Ascending aorta (tissue), 2 donors: Measurements from ENCODE around the gene DUSP2. TPM values are rescaled to one million over a fixed set of nuclear protein-coding genes. Genes with fewer than 3 reads are reported as not detected.

Experiments
- DNase-seq, 2 donors: peaks; one replicate each; pipeline ENCODE4 v3.0.0-alpha.2; 2019; ENCODE audit warnings: low spot score in 2 of 2
- H3K27ac ChIP-seq, 2 donors: fragments of 200-600 bp; sonication (generic); one replicate each; pipeline ENCODE4 v1.5.1; 2016 to 2017; ENCODE audit warnings: mild to moderate bottlenecking in 1 of 2
- H3K27me3 ChIP-seq: fragments of 200-600 bp; sonication (generic); one replicate; pipeline ENCODE4 v1.5.1; 2017
- H3K36me3 ChIP-seq, 2 donors: fragments of 200-600 bp; sonication (generic); one replicate each; pipeline ENCODE4 v1.5.1; 2016
- H3K4me1 ChIP-seq, 2 donors: fragments of 200-600 bp; sonication (generic); one replicate each; pipeline ENCODE4 v1.5.1; 2016 to 2017; ENCODE audit warnings: mild to moderate bottlenecking in 1 of 2
- H3K4me3 ChIP-seq, 2 donors: fragments of 200-600 bp; sonication (generic); one replicate each; pipeline ENCODE4 v1.5.1; 2016 to 2017; ENCODE audit warnings: mild to moderate bottlenecking in 1 of 2
- H3K9me3 ChIP-seq, 2 donors: fragments of 200-600 bp; sonication (generic); one replicate each; pipeline ENCODE4 v1.5.1; 2016
- intact Hi-C: fragments of 100-400 bp; cut with DNase I; formaldehyde crosslinking; loops from one replicate; pipeline ENCODE4 v1.15.1; 2023
- total RNA-seq: library from RNA; depleted of rRNA; stranded (reverse); fragments of >200 nt; gene quantifications from one replicate; pipeline ENCODE4 v1.1.0, GENCODE V29; 2016
- TF ChIP-seq, protein P1 (sequence below), 3 experiments: fragments of 200-600 bp in 2 of 3; fragments of 450-650 bp in 1 of 3; sonication (generic) in 2 of 3; IDR thresholded peaks; one replicate each; pipeline ENCODE4 v1.5.1; 2016 to 2019; ENCODE audit warnings: antibody characterized with exemption in 3 of 3, mild to moderate bottlenecking in 1 of 3, moderate library complexity in 1 of 3

The DUSP2 gene
- total RNA-seq, 1 donor from 2014 or later = 7.2 TPM

DNA sequence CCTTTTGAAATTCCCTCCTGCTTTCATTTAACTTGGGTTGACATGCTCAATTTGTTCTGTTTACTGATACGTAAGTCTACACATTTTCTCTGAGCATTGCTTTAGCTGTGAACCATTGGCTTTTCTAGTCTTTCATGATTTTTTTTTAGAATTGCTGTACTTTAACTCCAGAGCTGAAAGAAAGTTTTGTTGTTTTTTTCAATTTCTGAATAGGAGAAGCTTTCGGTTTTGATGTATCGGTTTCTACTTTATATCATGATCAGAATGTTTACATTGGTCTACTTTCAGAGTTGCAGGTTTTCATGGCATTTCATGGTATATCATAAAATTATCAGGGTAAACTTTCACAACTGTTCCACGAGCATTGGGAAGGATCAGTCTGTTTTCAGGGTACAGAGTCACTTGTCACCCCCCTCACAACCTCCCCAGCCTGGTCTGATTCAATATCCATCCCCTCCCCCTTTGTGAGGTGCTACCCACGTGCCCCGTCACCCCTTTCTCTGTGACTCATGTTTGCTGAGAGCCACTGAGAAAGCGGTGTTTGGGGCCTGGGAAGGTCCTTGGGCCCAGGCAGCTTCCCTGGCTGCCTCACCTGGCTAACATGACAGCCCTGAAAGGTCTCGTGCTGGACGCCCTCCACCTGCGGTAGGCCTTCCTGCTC, 14.0 kb downstream of the DUSP2 start:
- no peak for DNase-seq

DNA sequence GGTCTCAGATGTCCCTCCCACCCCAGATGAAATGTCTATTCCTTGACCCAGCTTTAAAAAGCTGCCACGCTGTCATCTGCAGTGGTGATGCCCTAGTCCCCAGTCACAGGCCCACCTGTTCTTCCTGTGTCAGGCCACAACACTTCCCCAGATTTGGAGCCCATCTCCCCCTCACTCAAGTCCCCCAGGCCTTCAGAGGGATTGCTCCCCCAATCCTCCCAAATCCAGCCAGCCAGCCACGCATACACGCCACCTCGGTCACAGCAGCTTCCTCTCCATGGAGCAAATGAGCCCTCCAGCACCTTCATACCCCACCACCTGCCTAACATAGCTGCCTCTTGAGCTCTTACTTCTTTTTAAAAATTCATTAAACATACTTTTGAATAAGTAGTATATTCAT, 14.8 kb downstream of the DUSP2 start:
- Histone ChIP-seq H3K4me1 (no peaks in the 10 kb centered on the region), H3K27ac (no peak overlapping the region), H3K27me3 (no peaks in the 10 kb centered on the region), H3K9me3 (no peaks in the 10 kb centered on the region), H3K4me3 (no peak overlapping the region), H3K36me3 (no peaks in the 10 kb centered on the region)
- DNase-seq = no peak
- TF ChIP-seq, protein P1, sequence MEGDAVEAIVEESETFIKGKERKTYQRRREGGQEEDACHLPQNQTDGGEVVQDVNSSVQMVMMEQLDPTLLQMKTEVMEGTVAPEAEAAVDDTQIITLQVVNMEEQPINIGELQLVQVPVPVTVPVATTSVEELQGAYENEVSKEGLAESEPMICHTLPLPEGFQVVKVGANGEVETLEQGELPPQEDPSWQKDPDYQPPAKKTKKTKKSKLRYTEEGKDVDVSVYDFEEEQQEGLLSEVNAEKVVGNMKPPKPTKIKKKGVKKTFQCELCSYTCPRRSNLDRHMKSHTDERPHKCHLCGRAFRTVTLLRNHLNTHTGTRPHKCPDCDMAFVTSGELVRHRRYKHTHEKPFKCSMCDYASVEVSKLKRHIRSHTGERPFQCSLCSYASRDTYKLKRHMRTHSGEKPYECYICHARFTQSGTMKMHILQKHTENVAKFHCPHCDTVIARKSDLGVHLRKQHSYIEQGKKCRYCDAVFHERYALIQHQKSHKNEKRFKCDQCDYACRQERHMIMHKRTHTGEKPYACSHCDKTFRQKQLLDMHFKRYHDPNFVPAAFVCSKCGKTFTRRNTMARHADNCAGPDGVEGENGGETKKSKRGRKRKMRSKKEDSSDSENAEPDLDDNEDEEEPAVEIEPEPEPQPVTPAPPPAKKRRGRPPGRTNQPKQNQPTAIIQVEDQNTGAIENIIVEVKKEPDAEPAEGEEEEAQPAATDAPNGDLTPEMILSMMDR (IDR thresholded peaks at IDR 0.05) = no peak
- intact Hi-C loops = no loop called here

More for the DNA sequence above, 14.0 kb downstream of the DUSP2 start:
- H3K9me3 ChIP-seq = no peaks in the 10 kb centered on the region
- no peak overlapping the region for H3K27ac ChIP-seq
- no peak overlapping the region for H3K4me3 ChIP-seq
- no peaks in the 10 kb centered on the region for H3K36me3 ChIP-seq
- no peaks in the 10 kb centered on the region for H3K4me1 ChIP-seq
- TF ChIP-seq, protein P1 (IDR thresholded peaks at IDR 0.05) = no peak
- intact Hi-C loops = no loop called here
- H3K27me3 ChIP-seq = no peaks in the 10 kb centered on the region

DNA sequence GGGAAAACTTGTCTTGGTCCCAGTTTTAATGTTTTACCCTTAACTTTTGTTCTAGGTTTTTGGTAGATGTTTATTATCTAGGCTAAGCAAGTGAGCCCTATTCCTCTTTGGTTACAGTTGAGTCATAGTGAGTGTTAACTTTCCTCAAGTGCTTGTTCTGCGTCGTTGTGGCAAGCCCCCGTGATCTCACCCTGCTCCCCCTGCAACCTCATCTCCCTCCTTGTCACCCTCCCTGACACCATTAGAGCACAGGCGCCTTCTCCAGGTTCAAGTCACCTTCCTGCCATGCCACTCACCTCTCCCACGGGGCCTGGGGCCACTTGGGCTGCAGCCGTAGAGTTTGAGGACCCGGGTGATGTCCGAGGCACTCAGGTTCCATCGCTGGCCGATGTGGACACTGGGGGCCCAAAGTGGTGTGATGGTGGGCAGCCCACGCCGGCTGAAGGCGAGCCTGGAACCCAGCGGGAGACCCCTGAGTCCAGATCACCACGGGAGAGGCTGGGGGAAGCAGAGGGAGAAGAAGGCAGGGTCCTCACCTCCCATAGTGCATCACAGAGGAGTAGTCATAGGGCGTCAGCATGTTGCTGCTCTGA, 15.6 kb downstream of the DUSP2 start:
- TF ChIP-seq, protein P1 (IDR thresholded peaks at IDR 0.05) = no peak
- Histone ChIP-seq H3K9me3 (no peaks in the 10 kb centered on the region), H3K36me3 (no peaks in the 10 kb centered on the region), H3K4me3 (no peak overlapping the region), H3K27ac (no peak overlapping the region), H3K27me3 (no peaks in the 10 kb centered on the region), H3K4me1 (no peaks in the 10 kb centered on the region)
- intact Hi-C loops = no loop called here
- DNase-seq = no peak

DNA sequence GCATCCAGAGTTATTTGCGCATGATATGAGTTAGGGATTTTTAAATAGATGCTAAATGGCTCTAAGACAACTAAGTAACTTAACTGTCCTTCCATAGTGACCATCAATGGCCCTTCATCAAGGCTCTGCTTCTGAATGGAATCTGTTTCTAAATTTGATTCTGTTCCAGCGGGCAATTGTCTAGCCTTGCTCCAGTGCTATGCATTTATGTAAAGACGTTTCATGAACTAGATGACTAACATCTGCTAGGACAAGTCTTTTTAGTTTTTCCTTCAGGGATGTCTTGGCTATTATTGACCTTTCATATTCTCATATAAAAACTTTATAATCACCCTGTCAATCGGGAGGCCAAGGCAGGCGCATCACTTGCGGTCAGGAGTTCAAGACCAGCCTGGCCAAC, 16.8 kb downstream of the DUSP2 start:
- no peak for DNase-seq
- H3K4me1 ChIP-seq = no peaks in the 10 kb centered on the region
- intact Hi-C loops = no loop called here
- no peaks in the 10 kb centered on the region for H3K36me3 ChIP-seq
- H3K27ac ChIP-seq = no peak overlapping the region
- no peaks in the 10 kb centered on the region for H3K9me3 ChIP-seq
- TF ChIP-seq, protein P1 (IDR thresholded peaks at IDR 0.05) = no peak
- no peak overlapping the region for H3K4me3 ChIP-seq
- H3K27me3 ChIP-seq = no peaks in the 10 kb centered on the region

DNA sequence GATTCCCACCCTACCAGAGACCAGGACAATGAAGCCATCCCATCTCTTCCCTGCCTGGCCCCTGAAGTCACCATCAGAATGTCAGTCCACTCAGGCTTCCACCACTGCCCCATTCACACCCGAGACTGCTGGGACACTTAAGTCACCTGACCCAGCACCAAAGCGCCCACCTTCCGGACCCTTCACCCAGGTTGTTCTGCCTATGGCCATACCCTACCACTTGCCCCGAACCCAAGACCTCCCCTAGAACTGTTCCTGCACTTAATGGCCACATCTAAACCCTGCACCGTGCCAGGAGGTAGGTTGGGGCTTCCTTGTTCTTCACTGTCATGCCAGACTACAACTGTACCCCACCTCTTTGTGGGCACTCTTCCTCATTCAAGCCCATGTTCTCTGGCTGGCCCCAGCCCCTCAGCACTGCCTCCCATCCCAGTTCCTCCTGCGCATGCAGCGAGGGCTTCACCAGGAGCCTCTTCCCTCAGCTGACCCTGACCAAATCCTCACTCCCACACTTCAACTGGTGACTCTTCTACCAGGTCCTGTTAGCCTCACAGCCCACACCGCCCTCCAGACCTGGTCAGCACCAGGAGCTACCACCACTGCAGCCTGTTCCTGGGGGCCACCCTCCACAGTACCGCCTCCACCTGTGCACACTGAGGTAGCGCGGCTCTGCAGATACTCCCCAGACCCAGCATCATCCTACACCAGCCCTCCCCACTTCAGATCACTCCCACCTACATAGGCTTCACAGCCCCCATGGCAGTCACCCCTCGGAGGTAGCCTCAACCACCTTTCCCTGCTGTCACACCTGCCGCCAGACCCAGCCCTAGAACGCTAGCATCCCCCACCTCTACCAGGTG, 20.6 kb downstream of the DUSP2 start:
- no peaks in the 10 kb centered on the region for H3K9me3 ChIP-seq
- H3K4me3 ChIP-seq = no peak overlapping the region
- intact Hi-C loops = no loop called here
- no peaks in the 10 kb centered on the region for H3K4me1 ChIP-seq
- H3K27ac ChIP-seq = no peak overlapping the region
- no peak for DNase-seq
- H3K36me3 ChIP-seq = no peaks in the 10 kb centered on the region
- TF ChIP-seq, protein P1 (IDR thresholded peaks at IDR 0.05) = no peak
- no peaks in the 10 kb centered on the region for H3K27me3 ChIP-seq
